GM18520 (cell line): ENCODE results near the gene SPRED2.

Experiments used
- ATAC-seq: cut with Tn5 transposase; IDR thresholded peaks from one replicate; pipeline ENCODE4 v1.9.1; 2021; ENCODE audit not compliant: unreplicated experiment

The SPRED2 gene

DNA sequence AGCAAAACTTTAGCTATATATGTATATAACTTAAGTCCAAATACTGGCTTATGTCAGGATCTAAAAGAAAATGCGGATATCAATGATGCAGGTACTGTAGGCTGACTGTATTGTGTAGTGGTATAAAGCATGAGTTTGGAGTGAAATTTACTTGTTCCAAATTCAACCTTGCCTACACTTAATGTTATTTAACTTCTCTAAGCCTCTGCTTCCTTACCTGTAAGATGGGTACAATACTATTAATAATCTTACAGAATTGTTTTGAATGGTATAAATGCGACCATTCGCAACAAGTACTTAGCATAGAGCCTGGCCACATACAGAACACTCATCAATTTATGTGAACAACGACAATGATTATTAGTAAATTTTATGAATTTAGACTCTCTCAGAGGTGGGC is 62.4 kb downstream of the SPRED2 start:
- ATAC-seq, result no peak

DNA sequence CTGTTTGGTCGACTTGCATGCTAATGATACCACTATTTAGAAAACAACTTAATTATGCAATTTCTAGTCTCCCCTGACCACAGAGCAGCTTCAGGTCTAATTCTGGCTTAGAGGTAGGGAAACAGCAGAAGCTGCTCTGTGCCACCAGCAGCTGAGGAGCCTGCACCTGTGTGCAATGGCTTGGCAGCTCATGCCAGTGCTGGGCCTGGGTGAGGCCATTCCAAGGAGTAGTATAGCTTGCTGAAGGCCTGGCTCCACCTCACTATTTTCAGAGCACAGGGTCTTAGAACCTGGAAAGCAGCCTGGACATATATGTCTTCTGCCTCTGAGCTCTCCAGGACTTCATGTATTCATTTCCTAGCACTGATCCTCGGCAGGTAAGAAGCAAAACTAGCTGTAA is 62.8 kb downstream of the SPRED2 start:
- ATAC-seq, result no peak

DNA sequence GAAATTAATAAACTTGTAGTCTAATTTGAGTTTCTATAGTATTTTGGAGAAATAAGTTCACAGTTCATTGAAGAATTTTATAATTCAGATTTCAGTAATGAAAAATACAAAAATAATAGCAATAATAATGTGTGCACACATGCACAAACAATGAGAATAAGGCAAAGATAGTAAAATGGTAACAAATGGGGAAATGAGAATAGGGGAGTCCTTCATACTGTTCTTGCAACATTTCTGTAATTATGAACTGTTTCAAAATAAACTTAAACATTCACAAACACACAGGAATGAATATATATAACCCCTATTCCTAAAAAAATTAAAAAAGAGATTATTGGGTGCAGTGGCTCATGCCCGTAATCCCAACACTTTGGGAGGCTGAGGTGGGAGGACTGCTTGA is 63.9 kb downstream of the SPRED2 start:
- ATAC-seq, result no peak

DNA sequence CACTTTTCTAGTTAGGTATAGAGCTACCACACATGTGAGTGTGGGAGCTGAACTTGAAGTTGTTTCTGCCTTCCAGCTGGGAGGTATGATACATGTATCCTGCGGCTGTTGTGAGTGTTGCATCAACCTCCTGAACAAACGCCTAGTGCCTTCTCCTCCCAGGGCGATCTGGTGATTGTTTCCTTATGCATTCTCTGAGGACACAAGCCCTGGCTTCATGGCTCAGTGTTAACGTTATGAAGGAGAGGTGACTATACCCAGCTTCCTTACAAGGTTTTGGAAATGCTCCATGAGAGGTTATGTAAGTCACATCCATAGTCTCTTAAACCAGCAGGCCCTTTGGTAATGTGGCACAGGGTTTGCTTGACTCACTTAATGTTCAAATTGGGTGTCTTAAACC is 64.9 kb downstream of the SPRED2 start:
- no peak for ATAC-seq

DNA sequence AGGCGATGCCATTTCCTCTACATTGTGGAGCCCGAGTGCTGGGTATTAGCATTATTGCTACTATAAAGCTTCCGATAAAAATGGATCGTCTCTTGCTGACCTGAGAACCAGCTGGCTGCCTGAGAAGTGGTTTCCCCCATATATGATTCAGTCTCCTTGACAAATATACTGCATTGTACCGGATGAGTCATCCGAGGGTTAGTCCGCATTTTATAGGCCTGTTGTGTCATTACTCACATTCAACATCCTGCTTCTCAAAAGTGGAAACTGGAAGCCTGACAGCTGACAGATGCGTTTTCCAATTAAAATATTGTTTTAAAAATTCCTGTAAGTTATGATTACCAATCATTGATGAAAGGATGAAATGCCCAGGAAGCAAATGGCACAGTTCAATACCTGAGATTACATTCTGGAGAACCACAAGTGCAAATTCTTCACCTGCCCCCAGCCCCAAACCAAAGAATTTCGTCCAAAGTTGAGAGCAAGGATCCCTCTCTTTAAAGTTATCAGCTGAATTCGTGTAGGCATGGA is 65.7 kb downstream of the SPRED2 start:
- ATAC-seq, result no peak

DNA sequence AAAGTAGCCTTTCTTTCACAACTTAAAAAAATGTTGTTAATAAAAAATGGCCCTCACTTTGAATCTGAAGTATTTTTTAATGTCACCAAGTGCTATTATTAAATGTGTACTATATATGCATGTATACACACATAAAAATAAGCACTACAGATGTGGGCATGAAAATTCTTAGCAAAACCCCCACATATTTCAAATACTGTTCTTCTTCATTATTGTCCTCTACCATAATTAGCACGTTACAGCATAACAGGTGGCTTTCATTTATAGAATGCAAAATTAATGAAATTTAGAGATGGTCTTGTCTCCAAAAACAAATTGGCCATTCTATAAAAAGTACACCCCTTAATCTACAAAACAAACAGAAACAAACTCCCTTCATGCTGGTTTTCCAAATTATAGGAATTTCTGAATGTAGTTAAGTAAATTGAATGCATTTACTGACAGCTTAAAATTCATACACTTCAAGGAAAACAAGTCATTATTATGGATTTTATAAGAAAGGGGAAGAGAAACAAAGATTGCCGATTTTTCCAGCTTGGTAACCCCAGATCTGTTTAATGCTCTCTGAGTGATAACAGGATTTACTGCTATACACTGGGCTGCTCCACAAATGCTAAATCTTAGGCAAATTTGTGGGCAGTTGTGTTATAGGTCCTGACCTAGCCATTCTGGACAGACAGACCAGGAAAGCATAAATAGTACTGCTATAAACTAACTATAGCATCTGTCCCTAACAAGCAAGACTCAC is 67.2 kb downstream of the SPRED2 start:
- ATAC-seq, result no peak

DNA sequence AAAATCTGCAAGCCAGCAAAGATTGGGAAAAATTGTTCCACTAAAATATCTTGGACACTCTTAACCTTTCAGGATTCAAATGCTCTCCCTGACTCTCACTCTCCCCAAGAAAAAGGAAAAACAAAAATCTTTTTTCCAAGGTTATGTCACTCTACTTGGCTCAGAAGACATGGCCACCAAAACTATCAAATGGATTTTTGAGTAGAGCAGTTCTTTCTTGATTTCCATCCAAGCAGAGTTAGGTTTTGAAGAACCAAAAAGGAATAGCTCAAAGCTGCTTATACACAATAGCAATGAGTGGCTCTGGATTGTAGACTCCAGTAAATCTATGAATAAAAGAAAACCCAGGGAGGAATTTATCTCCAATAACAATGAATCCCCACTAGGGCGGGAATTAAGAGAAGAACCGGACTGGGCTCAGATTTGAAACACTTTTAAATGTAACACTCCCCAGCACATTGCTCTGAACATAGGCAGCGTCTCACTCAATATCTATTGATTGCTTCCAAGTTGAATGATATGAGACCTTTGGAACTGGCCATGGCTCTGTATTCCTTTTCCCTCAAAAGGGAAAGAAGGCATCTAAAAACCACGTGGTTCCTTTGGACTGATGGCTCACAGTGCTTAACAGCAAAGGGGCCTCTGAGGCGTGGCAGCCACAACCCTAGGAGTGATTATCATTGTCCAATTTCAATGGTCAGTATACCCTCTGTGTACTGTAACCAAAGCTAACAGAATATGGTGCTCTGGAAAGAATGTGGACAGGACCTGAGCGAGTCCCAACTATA is 68.3 kb downstream of the SPRED2 start:
- no peak for ATAC-seq

DNA sequence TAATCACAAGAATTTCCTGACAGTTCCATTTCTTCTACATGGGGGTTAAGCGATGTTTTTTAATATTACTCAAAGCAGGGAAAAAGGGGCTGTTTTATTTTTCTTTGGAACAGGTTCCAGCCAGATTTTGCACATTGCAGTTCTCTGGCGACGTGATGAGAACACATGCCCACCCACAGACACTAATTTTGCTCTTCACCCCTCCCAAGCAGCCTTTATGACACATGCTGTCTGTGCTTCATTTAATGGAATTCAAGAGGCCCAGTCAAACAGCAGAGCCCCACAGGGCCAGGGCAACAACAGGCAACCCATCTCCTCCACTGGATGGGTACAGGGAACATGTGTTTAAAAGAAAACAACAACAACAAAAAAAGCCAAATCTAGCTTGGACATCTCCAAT is 70.8 kb downstream of the SPRED2 start:
- no peak for ATAC-seq

DNA sequence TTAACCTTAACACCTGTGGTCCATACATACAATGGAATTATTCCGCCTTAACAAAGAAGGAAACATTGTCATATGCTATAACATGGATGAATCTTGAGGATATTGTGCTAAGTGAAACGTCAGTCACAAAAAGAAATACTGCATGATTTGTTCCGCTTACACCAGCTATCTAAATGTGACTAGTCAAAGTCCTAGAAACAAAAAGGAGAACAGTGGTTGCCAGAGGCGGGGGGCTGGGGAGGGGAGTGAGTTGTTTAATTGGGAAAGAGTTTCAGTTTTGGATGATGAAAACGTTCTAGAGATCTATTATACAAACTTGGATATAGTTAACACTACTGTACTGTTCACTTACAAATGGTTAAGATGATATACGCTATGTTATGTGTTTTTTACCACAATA is 72.0 kb downstream of the SPRED2 start:
- ATAC-seq, result no peak

DNA sequence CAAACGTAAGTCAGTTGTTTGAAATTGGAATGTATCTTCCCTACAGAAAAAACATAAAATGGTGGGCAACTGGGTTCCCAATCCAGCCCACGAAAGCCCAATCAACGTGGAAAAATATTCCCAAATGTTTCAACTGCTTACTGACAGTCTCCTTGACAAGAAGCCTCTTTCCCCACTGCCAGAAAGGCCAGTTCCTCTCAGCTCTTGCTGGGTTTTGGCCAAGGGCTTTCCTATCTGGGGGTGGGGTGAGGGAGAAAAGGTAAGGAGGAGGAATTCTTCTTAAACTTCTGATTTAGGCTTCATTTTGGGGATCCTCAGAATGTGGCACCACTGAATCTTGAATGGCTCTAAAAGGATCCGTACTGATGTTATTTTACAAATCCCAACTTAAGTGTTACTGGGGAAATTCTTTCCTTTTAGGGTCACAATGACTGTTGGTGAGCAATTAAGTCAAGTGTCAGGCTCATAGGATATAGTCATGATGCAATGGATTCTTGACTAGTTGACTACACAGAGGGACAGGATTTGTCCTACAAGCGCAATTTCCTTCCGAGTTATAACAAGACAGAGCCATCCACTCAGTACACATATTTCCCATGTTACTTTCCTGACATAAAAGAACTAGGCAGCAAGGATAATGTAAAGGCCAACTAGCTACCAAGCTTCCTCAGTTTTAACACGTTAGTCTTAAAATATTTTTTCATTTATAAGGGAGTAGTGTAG is 73.6 kb downstream of the SPRED2 start:
- ATAC-seq, result no peak

DNA sequence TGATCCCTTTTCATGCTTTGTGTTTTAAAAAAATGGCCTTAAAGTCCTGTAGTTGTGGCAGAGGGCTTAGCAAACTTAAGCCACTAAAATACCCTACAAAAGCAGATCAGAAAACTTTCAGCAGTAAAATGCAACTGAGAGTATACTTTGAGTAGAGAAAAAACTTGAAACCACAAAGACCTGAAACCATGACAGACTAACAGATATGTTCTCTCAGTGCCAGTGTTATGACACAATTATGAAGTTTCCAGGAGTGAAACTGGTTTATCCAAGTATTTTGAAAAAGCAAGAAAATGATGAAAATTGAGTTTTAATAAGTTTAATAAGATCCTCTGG is 74.5 kb downstream of the SPRED2 start:
- peak; percentile 91 for ATAC-seq

DNA sequence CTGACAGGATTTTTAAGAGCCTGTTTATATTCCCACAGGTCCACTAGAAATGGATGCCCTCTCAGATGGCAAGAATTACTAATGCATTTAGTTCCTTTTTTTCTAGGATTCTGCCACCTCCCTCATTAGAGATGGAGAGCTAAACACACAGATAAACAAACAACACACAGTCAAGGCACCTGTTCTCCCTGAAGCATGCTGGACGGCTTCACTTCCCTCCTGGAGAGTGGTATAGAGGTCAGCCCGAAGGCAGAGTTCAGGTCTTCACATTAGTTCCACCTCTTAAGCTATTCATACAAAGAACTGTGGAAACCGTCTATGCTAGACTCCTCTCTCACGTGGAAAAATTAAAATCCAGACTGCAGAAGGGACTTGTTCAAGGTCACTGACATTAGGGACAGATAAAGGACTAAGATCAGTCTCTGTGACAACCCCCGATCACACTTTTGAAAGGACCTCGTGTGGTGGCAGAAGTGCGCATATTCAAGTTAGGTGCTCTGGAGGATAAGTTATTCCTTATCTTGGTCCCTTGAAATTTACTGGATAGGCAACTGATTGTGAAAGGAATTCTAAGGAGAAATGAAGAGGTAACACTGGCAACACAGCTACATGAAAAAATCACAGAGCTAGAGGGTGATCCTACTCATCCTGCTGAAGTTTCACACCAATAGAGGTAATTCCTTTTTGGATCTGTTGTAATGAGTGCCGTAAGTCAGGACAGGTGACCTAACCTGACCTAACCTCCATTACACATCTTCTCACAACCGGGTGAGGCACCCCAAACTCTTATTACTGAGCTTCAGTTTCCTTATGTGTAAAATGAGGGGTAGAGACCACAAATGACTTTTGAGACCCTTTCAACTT is 75.1 kb downstream of the SPRED2 start:
- peak; percentile 26 for ATAC-seq

DNA sequence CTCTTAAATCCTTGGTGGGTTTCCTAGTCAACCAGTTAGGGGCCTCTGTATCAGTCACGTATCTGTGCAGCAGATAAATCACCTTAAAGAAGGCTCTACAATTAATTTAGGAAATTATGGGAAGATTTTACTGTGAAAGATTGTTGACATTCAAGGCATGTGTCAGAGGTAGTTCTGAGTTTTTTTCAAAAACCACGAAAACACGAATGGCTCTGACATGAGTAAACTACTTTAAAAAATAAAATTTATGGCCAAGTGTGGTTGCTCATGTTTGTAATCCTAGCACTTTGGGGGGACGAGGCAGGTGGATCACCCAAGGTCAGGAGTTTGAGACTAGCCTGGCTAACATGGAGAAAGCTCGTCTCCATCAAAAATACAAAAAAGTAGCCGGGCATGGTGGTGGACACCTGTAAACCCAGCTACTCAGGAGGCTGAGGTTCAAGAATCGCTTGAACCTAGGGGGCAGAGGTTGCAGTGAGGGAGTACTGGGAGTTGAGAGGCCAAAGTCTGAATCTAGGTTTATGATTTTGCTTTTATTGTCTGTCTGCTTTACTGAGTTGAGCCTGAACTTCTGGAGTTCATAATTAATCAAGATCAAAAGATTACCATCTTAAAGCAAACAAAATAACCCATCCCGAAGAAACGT is 77.1 kb downstream of the SPRED2 start:
- ATAC-seq, result no peak

DNA sequence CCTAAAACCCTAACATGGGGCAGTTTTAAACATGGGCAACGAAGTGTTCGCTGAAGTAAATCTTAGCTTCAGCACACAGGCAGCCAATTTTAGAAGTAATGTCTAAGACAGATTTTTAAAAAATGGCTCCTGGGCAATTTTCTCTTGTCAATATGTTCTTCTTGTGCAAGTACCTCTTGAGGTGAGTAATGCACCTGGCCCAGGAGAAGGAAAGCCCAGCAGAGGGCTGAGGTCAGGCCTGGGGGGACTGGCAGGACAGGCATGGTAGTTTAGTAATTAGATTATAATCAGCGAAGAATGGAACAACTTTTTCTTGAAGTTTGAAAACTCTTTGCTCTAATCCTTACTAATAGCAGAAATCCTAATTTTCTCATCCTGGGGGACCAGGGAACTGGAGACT is 77.6 kb downstream of the SPRED2 start:
- ATAC-seq, result no peak

DNA sequence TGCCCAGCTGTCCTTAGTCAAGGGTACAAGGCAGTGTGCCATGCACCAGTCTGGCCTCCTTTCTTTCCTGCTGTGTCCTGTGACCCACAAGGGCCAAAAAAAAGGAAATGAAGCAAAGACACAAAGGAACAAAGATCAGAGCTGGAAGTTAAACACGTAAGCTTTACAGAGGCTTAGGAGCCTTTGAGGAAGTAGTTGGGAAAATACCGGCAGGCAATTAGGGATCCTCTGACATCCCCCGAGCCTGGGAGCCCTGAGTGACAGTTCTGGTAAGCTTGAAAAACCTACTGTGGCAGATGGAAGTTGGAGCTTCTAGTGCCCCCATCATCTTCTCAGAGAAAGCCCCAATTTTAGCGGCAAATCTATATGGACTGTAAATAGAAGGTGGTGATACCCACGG is 78.5 kb downstream of the SPRED2 start:
- ATAC-seq, result no peak

DNA sequence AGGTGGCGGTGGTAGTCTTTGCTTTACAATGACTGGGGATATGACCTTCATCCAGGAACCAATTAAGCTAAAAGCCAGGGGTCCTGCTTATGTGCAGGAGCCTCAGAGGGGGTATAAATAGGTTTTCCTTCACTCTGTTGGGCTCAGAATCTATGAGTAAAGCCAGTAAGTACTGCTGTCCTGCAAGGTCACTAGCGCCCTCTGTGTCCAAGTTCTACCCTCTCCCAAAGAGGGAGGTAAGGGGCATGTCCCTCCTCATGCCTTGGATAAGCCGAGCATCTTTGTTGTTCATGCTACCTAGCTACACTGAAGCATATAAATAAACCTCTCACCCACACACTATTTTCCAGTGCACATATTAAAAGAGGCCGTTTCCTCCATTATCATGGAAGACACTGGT is 79.4 kb downstream of the SPRED2 start:
- ATAC-seq, result no peak

DNA sequence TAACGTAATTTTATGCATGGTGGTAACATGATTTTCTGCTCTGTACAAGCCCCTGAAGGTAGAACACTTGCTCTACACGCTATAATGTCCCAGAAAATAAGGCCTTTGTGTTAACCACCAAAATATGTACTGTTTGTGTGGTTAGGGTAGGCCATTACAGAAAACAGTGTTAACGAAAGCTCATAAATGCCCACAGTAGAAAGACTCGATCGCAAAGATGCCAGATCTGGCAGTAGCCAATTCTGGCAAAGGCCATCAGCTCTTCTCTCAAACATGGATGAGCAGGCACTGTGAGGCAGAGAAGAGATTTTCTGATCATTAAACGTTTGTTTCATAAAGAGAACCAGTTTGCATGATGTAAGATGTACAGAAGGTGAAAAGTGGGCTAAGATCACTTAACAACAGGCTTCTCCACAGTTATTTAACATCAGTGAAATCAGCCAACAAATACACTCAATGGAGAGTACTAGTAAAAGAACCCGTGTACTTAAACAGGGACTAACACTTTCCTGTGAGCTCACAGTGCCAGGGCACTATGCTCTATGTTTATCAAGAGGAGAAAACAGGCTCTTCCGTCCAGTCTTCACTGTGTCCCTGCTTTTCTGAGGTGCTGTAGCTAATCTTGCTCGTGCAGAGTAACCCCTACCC is 80.3 kb downstream of the SPRED2 start:
- ATAC-seq, result no peak

DNA sequence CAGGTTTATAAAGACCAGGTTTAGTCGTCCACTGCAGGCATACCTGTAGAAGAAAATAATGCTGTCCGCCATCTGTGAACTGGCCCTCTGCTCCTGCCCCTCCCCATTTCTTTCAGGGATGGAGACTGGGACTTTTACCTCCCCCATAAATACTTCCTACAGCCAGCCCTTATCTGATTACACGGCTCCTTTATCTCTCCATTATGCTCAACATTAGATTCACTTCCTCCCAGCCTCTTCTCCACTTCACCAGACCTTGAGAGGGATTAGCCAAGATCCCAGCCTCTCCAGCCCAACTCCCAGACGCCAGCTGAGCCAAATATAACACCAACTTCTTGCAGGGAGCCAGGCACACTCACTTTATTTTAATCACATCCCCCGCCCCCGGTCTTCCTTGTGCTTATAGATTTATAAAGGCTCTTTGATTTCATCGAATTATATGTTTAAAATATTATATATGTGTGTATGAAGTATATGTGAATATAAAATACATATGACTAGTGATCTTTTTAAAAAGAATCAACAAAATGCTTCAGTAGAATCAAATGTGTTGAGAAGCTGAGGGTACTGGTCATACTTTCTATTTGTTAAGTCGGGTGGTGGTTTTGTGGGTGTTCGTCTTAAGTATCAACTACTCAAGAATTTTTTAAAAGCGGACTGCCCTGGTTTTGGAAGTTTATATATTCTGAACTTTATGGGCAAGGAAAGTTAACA is 81.0 kb downstream of the SPRED2 start:
- no peak for ATAC-seq

DNA sequence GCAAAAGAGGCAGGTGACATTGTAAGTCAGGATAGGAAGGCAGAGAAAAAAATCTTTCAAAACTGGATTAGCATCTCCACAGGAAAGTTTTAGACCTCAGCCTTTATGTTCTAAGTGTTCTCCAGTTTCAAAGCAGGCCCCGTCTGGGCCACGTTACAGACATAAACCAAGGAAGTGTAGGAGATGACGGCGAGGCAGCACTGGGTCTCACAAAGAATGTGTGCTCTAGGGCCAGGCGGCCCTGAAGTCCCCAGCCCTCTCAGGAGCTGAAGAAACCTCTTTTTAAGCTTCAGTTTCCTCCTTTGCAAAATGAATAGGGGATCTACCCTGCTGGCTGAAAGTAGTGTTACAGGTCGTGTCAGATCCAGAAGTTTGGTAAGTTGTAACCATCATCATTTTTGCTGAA is 81.7 kb downstream of the SPRED2 start:
- no peak for ATAC-seq
